ENCODE data around the gene GRK7. TPM values are rescaled to one million over a fixed set of nuclear protein-coding genes. Genes with fewer than 3 reads are reported as not detected.

Gene GRK7
- total and polyA plus RNA-seq, 9 of the 15 experiments (the other 6 are each of a cell fraction or from before 2014, with no cell fraction given), result 0.01 to 0.08 (median 0.04) TPM; not detected in 3

DNA sequence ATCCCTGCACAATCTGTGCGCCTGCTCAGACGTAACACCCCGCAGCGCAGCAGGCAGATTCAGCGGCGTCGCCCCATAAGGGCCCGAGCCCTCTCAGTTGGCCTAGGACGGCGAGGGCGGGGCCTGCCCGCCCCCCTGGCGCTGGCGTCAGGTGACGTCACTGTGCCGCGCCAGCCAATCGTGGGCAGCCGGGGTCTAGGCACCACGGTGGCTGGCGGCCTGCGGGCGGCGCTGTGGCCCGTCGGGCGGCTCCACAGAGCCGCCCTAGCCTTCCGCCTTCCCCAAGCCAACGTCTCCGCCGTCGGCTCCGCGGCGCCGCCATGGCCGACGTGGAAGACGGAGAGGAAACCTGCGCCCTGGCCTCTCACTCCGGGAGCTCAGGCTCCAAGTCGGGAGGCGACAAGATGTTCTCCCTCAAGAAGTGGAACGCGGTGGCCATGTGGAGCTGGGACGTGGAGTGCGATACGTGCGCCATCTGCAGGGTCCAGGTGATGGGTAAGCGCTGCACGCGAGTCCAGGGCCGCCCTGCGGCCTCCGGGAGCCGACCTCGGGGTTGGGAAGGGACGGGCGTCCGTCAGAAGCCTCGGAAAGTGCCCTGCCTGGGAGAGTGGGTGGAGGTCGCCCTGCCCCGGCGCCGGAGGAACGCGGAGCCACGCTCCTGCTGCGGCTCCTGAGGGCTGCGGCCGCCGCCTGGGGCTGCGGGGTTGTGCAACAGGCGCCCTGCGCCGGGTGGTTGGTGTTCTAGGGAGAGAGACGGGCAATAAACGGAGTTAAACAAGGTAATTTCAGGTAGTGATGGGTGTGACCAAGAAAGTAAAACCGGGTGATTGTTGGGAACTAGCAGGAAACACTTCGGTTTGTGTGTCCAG is 25.0 kb upstream of the GRK7 start, which contains the start of gene RNF7 (continued):
- TF ChIP-seq CEBPG (CRISPR knock-in tag; IDR thresholded peaks at IDR 0.05) (peak; percentile 90), CEBPG (tag; conservative IDR thresholded peaks at IDR 0.05 in 1 of 2, IDR thresholded peaks at IDR 0.05 in 1 of 2) (peak; percentile 75 to 98), CBX1 (IDR thresholded peaks at IDR 0.05; ENCODE audit: low read depth) (peak; percentile 63; the same call in 1 of the 2 replicates), ZFX (CRISPR knock-in tag; IDR thresholded peaks at IDR 0.05) (peak; percentile 99), ZNF444 (CRISPR knock-in tag; IDR thresholded peaks at IDR 0.05) (no peak), ERF (CRISPR knock-in tag; IDR thresholded peaks at IDR 0.05) (peak; percentile 19; the same call in 1 of the 2 replicates), TEAD1 (CRISPR knock-in tag; IDR thresholded peaks at IDR 0.05) (peak; percentile 38 to 58; a peak in 1 of 4 replicates), MYC (IDR thresholded peaks at IDR 0.05; ENCODE audit: low read depth, low read length) (peak; percentile 96), MYC (CRISPR knock-in tag; IDR thresholded peaks at IDR 0.05; ENCODE audit: borderline replicate concordance, low read depth) (peak; percentile 93; the same call in 1 of the 2 replicates), ZNF212 (CRISPR knock-in tag; IDR thresholded peaks at IDR 0.05) (no peak), ETV5 (CRISPR knock-in tag; IDR thresholded peaks at IDR 0.05; ENCODE audit: low read depth) (peak; percentile 62; the same call in 1 of the 2 replicates), BRD4 (IDR thresholded peaks at IDR 0.05) (peak; percentile 95)
- TF ChIP-seq, protein P1, sequence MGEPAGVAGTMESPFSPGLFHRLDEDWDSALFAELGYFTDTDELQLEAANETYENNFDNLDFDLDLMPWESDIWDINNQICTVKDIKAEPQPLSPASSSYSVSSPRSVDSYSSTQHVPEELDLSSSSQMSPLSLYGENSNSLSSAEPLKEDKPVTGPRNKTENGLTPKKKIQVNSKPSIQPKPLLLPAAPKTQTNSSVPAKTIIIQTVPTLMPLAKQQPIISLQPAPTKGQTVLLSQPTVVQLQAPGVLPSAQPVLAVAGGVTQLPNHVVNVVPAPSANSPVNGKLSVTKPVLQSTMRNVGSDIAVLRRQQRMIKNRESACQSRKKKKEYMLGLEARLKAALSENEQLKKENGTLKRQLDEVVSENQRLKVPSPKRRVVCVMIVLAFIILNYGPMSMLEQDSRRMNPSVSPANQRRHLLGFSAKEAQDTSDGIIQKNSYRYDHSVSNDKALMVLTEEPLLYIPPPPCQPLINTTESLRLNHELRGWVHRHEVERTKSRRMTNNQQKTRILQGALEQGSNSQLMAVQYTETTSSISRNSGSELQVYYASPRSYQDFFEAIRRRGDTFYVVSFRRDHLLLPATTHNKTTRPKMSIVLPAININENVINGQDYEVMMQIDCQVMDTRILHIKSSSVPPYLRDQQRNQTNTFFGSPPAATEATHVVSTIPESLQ (CRISPR knock-in tag; IDR thresholded peaks at IDR 0.05), result no peak
- TF ChIP-seq, protein P2, sequence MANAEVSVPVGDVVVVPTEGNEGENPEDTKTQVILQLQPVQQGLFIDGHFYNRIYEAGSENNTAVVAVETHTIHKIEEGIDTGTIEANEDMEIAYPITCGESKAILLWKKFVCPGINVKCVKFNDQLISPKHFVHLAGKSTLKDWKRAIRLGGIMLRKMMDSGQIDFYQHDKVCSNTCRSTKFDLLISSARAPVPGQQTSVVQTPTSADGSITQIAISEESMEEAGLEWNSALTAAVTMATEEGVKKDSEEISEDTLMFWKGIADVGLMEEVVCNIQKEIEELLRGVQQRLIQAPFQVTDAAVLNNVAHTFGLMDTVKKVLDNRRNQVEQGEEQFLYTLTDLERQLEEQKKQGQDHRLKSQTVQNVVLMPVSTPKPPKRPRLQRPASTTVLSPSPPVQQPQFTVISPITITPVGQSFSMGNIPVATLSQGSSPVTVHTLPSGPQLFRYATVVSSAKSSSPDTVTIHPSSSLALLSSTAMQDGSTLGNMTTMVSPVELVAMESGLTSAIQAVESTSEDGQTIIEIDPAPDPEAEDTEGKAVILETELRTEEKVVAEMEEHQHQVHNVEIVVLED (CRISPR knock-in tag; IDR thresholded peaks at IDR 0.05), result peak; percentile 87
- TF ChIP-seq, protein P3, sequence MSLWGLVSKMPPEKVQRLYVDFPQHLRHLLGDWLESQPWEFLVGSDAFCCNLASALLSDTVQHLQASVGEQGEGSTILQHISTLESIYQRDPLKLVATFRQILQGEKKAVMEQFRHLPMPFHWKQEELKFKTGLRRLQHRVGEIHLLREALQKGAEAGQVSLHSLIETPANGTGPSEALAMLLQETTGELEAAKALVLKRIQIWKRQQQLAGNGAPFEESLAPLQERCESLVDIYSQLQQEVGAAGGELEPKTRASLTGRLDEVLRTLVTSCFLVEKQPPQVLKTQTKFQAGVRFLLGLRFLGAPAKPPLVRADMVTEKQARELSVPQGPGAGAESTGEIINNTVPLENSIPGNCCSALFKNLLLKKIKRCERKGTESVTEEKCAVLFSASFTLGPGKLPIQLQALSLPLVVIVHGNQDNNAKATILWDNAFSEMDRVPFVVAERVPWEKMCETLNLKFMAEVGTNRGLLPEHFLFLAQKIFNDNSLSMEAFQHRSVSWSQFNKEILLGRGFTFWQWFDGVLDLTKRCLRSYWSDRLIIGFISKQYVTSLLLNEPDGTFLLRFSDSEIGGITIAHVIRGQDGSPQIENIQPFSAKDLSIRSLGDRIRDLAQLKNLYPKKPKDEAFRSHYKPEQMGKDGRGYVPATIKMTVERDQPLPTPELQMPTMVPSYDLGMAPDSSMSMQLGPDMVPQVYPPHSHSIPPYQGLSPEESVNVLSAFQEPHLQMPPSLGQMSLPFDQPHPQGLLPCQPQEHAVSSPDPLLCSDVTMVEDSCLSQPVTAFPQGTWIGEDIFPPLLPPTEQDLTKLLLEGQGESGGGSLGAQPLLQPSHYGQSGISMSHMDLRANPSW (CRISPR knock-in tag; IDR thresholded peaks at IDR 0.05), result peak; percentile 96
- TF ChIP-seq, protein P4, sequence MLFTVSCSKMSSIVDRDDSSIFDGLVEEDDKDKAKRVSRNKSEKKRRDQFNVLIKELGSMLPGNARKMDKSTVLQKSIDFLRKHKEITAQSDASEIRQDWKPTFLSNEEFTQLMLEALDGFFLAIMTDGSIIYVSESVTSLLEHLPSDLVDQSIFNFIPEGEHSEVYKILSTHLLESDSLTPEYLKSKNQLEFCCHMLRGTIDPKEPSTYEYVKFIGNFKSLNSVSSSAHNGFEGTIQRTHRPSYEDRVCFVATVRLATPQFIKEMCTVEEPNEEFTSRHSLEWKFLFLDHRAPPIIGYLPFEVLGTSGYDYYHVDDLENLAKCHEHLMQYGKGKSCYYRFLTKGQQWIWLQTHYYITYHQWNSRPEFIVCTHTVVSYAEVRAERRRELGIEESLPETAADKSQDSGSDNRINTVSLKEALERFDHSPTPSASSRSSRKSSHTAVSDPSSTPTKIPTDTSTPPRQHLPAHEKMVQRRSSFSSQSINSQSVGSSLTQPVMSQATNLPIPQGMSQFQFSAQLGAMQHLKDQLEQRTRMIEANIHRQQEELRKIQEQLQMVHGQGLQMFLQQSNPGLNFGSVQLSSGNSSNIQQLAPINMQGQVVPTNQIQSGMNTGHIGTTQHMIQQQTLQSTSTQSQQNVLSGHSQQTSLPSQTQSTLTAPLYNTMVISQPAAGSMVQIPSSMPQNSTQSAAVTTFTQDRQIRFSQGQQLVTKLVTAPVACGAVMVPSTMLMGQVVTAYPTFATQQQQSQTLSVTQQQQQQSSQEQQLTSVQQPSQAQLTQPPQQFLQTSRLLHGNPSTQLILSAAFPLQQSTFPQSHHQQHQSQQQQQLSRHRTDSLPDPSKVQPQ (CRISPR knock-in tag; IDR thresholded peaks at IDR 0.05; ENCODE audit: borderline replicate concordance), result no peak

All from K562 (cell line).